GM12878 (cell line): ENCODE results near the gene RAB28. TPM values are rescaled to one million over a fixed set of nuclear protein-coding genes. Genes with fewer than 3 reads are reported as not detected.

Source experiments
- ATAC-seq: fragments of 200-7000 bp; cut with Tn5 transposase; 3 replicates; pipeline ENCODE4 v1.9.1; 2020; ENCODE audit warnings: mild to moderate bottlenecking, moderate library complexity
- BruUV-seq: library from RNA; stranded (reverse); fragments of 400-500 nt; replicated peaks from 2 replicates; lab custom pipeline; 2021; lab: Mats Ljungman, UMichigan
- CTCF ChIA-PET: fragments of 300-600 bp; sonication (Branson Sonifier 250); formaldehyde crosslinking; extraction: SDS; loops from one replicate; lab custom pipeline; 2021; ENCODE audit warnings: inconsistent platforms; lab: Yijun Ruan, JAX
- POLR2A ChIA-PET: fragments of 350-600 bp; formaldehyde crosslinking; extraction: SDS; loops from one replicate; lab custom pipeline; 2021; ENCODE audit warnings: inconsistent platforms; lab: Charles Lee
- RAD21 ChIA-PET: fragments of 300-600 bp; sonication (Branson Sonifier 250); formaldehyde crosslinking; loops from one replicate; lab custom pipeline; 2023; ENCODE audit warnings: antibody characterized with exemption; ENCODE audit not compliant: unreplicated experiment; lab: Charles Lee
- SMC1A ChIA-PET: fragments of 300-600 bp; sonication (Branson Sonifier 250); formaldehyde crosslinking; loops from one replicate; lab custom pipeline; 2023; ENCODE audit not compliant: unreplicated experiment, uncharacterized antibody; lab: Charles Lee
- DNase-seq: peaks from one replicate; pipeline ENCODE4 v3.0.0-alpha.2; 2011; ENCODE audit warnings: low read depth, low spot score
- FAIRE-seq: peaks from 3 replicates; lab custom pipeline; 2011; peaks lifted over from hg19 to GRCh38; lab: Jason Lieb, UNC
- H2AFZ ChIP-seq: 2 replicates; pipeline ENCODE4 v1.6.0; 2011; ENCODE audit warnings: low read depth, low read length, control low read depth; ENCODE audit not compliant: control insufficient read depth
- H3K27ac ChIP-seq: 2 replicates; pipeline ENCODE4 v1.5.1; 2011; ENCODE audit warnings: control low read depth; ENCODE audit not compliant: control insufficient read depth, insufficient read depth
- H3K27me3 ChIP-seq, 2 experiments: replicated peaks in 1 of 2; 2 replicates each; pipeline versions ENCODE4 v1.6.0 to v1.6.1; 2011; ENCODE audit warnings: low read length in 1 of 2; ENCODE audit not compliant: control insufficient read depth in 2 of 2, insufficient read depth in 2 of 2
- H3K36me3 ChIP-seq, 2 experiments: 2 replicates each; pipeline ENCODE4 v1.5.1; 2011; ENCODE audit warnings: low read length in 1 of 2; ENCODE audit not compliant: control insufficient read depth in 2 of 2, insufficient read depth in 2 of 2
- H3K4me1 ChIP-seq: 2 replicates; pipeline ENCODE4 v1.6.1; 2011; ENCODE audit warnings: mild to moderate bottlenecking, low read length, moderate library complexity, mixed read lengths; ENCODE audit not compliant: control insufficient read depth, insufficient read depth
- H3K4me2 ChIP-seq: 2 replicates; pipeline ENCODE4 v1.6.0; 2011; ENCODE audit warnings: control low read depth; ENCODE audit not compliant: control insufficient read depth, insufficient read depth
- H3K4me3 ChIP-seq: fragments of 200-600 bp; sonication (generic); 2 replicates; pipeline ENCODE4 v1.5.1; 2016
- H3K79me2 ChIP-seq: 2 replicates; pipeline ENCODE4 v1.6.0; 2011; ENCODE audit warnings: low read length; ENCODE audit not compliant: control insufficient read depth, insufficient read depth
- H3K9ac ChIP-seq: 2 replicates; pipeline ENCODE4 v1.8.0; 2011; ENCODE audit warnings: low read length, control low read depth, mixed read lengths; ENCODE audit not compliant: control insufficient read depth, insufficient read depth
- H3K9me3 ChIP-seq: replicated peaks from 3 replicates; pipeline ENCODE4 v1.5.1; 2011; ENCODE audit warnings: mild to moderate bottlenecking, low read length; ENCODE audit not compliant: control insufficient read depth, insufficient read depth
- H4K20me1 ChIP-seq: 2 replicates; pipeline ENCODE4 v1.6.0; 2011; ENCODE audit not compliant: control insufficient read depth, insufficient read depth
- ASH2L ChIP-seq: fragments of 300-600, 200-600 bp; sonication (generic); IDR thresholded peaks from 2 replicates; pipeline ENCODE4 v1.6.1; 2017; ENCODE audit warnings: low read depth, mild to moderate bottlenecking, borderline replicate concordance
- BCL11A ChIP-seq: IDR thresholded peaks from 2 replicates; pipeline ENCODE4 v1.6.1; 2011; ENCODE audit warnings: low read depth, low read length
- GATAD2B ChIP-seq: fragments of 450-650 bp; conservative IDR thresholded peaks from 2 replicates; pipeline ENCODE4 v1.6.1; 2017; ENCODE audit warnings: low read depth, mild to moderate bottlenecking, moderate library complexity
- HCFC1 ChIP-seq: fragments of 150-350 bp; IDR thresholded peaks from 2 replicates; pipeline ENCODE4 v1.6.1; 2014; ENCODE audit warnings: low read length
- LARP7 ChIP-seq: fragments of 450-650 bp; IDR thresholded peaks from 2 replicates; pipeline ENCODE4 v1.6.1; 2017; ENCODE audit warnings: mild to moderate bottlenecking
- PML ChIP-seq: IDR thresholded peaks from 2 replicates; pipeline ENCODE4 v1.6.1; 2012; ENCODE audit warnings: low read length, inconsistent platforms
- RAD21 ChIP-seq: IDR thresholded peaks from 2 replicates; pipeline ENCODE4 v1.6.1; 2011; ENCODE audit warnings: mild to moderate bottlenecking, low read depth, low read length, moderate library complexity; ENCODE audit not compliant: insufficient read depth
- SIN3A ChIP-seq: IDR thresholded peaks from 2 replicates; pipeline ENCODE4 v1.6.1; 2012; ENCODE audit warnings: low read depth, low read length, improper control_type of control experiment
- SMARCA5 ChIP-seq: fragments of 450-650 bp; IDR thresholded peaks from 2 replicates; pipeline ENCODE4 v1.6.1; 2017; ENCODE audit warnings: mild to moderate bottlenecking
- WGBS: methylation state at CpG from one replicate; pipeline ENCODE4 v1.1.6; 2016; ENCODE audit warnings: low lambda C conversion rate; ENCODE audit not compliant: insufficient replicate concordance, insufficient coverage; ENCODE audit errors: missing lambda C conversion rate; 5-methylcytosine and 5-hydroxymethylcytosine counted together
- in situ Hi-C: fragments of 300-500 bp; cut with MboI; formaldehyde crosslinking; loops from 9 replicates; pipeline ENCODE4 v1.14.3; 2018; ENCODE audit warnings: mixed read lengths
- intact Hi-C: fragments of 100-400 bp; cut with micrococcal nuclease; formaldehyde crosslinking; loops from one replicate; pipeline ENCODE4 v1.14.2; 2022; ENCODE audit not compliant: unreplicated experiment
- polyA plus RNA-seq, 11 experiments: library from polyadenylated mRNA; depleted of rRNA in 4 of 11; unstranded in 6 of 11; stranded (reverse) in 5 of 11; fragments of >200 nt; fragmentation: Nextera tagmentation in 4 of 11; fragmentation: Illumina TruSeq in 1 of 11; extraction: Ambion mirVana in 4 of 11; extraction: Trizol in 1 of 11; gene quantifications; 1 replicate in 1 of 11; 2 replicates in 10 of 11; pipeline versions ENCODE4 v1.2.1 to v1.2.3, GENCODE V29; 2011 to 2016; ENCODE audit warnings: inconsistent platforms in 2 of 11, missing spikeins in 2 of 11, low read depth in 1 of 11
- total RNA-seq, 4 experiments: library from RNA; depleted of rRNA in 3 of 4; stranded (reverse); fragments of >200 nt in 3 of 4; fragmentation: Illumina TruSeq in 1 of 4; extraction: Trizol in 1 of 4; gene quantifications; 2 replicates each; pipeline versions ENCODE4 v1.2.1 to v1.2.3, GENCODE V29; 2013 to 2021
- TF ChIP-seq, protein P1 (sequence below): fragments of 150-350 bp; IDR thresholded peaks from 2 replicates; pipeline ENCODE4 v1.6.1; 2016; ENCODE audit warnings: low read depth, low read length
- TF ChIP-seq, protein P2 (sequence below): fragments of 450-650 bp; IDR thresholded peaks from 2 replicates; pipeline ENCODE4 v1.6.1; 2017; ENCODE audit warnings: mild to moderate bottlenecking
- TF ChIP-seq, protein P3 (sequence below): IDR thresholded peaks from 2 replicates; pipeline ENCODE4 v1.6.1; 2011; ENCODE audit warnings: mild to moderate bottlenecking, low read depth, low read length, moderate library complexity; ENCODE audit not compliant: insufficient replicate concordance
- TF ChIP-seq, protein P4 (sequence below): IDR thresholded peaks from 2 replicates; pipeline ENCODE4 v1.6.1; 2011; ENCODE audit warnings: borderline replicate concordance, low read depth, mild to moderate bottlenecking, moderate library complexity, low read length; ENCODE audit not compliant: insufficient read depth, poor library complexity, severe bottlenecking

Gene RAB28
- total and polyA plus RNA-seq, 10 of the 15 experiments (the other 5 are each of a cell fraction or from before 2014, with no cell fraction given): 5.8 to 29.3 (median 16.9) TPM

DNA sequence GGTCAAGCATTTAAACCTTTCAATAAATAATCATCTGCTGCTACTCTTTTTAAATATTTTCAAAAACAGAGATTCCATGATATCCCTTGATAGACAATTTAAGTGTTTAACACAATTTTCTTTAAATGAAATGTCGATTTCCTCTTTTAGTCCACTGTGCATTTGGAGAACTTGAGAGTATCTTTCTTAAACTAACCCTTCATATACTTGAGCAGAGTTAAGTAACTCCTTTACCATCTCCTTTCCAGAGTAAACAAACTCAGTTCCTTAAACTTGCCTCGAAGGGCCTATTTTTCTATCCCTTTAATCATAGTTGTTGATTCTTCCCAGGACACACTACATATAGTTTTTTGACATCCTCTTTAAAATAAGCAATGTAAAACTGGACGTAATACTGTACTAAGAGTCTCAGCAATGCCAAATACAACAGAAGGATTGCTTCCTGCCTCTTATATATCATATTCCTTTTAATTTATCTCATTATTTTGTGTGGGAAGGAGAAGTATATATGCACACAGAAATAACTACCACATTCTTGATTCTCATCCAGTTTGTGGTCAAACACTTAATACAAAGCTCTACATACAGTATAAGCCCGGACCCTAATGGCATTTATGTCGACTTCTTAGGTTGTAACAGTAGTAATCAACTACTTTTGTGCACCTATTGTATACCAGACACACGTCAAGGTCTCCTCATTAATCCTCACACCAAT is 22.8 kb downstream of the RAB28 start (continued):
- TF ChIP-seq, protein P1, sequence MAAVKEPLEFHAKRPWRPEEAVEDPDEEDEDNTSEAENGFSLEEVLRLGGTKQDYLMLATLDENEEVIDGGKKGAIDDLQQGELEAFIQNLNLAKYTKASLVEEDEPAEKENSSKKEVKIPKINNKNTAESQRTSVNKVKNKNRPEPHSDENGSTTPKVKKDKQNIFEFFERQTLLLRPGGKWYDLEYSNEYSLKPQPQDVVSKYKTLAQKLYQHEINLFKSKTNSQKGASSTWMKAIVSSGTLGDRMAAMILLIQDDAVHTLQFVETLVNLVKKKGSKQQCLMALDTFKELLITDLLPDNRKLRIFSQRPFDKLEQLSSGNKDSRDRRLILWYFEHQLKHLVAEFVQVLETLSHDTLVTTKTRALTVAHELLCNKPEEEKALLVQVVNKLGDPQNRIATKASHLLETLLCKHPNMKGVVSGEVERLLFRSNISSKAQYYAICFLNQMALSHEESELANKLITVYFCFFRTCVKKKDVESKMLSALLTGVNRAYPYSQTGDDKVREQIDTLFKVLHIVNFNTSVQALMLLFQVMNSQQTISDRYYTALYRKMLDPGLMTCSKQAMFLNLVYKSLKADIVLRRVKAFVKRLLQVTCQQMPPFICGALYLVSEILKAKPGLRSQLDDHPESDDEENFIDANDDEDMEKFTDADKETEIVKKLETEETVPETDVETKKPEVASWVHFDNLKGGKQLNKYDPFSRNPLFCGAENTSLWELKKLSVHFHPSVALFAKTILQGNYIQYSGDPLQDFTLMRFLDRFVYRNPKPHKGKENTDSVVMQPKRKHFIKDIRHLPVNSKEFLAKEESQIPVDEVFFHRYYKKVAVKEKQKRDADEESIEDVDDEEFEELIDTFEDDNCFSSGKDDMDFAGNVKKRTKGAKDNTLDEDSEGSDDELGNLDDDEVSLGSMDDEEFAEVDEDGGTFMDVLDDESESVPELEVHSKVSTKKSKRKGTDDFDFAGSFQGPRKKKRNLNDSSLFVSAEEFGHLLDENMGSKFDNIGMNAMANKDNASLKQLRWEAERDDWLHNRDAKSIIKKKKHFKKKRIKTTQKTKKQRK: no peak
- TF ChIP-seq BCL11A (no peak), SIN3A (no peak), HCFC1 (no peak)
- TF ChIP-seq, all 136 proteins: peak for 0

DNA sequence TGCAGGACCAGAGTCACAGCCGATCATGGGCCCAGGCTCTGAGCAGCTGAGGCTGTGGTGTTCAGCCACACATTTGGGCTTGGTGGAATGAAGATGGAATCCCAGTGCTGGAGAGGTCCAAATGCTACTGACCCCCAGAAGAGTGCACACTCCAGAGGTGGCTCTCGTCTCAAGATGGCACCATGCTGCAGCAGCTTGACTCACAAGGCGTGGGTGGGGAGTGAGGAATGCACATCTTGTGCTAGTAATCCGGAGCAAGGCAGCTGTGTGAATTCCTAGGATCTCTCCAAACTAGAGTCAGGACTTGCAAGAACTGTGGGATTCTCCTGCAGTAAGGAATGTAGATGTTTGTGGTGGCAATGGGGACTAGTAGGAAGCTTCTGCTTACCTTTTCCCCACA is 28.7 kb downstream of the RAB28 start:
- BruUV-seq: no TSS peak
- Histone ChIP-seq H3K27ac (no peak overlapping the region), H3K4me2 (no peak overlapping the region), H3K27me3 (no peaks in the 10 kb centered on the region), H3K9ac (no peak overlapping the region), H4K20me1 (no peaks in the 10 kb centered on the region), H3K9me3 (no peaks in the 10 kb centered on the region; the same call in 2 of the 3 replicates), H2AFZ (no peak overlapping the region), H3K36me3 (peaks cover 13 to 21% of the 10 kb centered on the region in 2 experiments), H3K4me3 (no peak overlapping the region), H3K4me1 (no peaks in the 10 kb centered on the region), H3K79me2 (no peaks in the 10 kb centered on the region)
- POLR2A ChIA-PET: no interaction called here
- RAD21 ChIA-PET: no interaction called here
- intact Hi-C loops (no loop called here), in situ Hi-C loops (no loop called here)
- SMC1A ChIA-PET: no interaction called here
- no peak for ATAC-seq
- CTCF ChIA-PET: no interaction called here
- 86% methylated on average over 4 of the region's 4 CpGs for WGBS
- no peak for DNase-seq
- no peak for FAIRE-seq
- no peak for TF ChIP-seq PML
- TF ChIP-seq, protein P2, sequence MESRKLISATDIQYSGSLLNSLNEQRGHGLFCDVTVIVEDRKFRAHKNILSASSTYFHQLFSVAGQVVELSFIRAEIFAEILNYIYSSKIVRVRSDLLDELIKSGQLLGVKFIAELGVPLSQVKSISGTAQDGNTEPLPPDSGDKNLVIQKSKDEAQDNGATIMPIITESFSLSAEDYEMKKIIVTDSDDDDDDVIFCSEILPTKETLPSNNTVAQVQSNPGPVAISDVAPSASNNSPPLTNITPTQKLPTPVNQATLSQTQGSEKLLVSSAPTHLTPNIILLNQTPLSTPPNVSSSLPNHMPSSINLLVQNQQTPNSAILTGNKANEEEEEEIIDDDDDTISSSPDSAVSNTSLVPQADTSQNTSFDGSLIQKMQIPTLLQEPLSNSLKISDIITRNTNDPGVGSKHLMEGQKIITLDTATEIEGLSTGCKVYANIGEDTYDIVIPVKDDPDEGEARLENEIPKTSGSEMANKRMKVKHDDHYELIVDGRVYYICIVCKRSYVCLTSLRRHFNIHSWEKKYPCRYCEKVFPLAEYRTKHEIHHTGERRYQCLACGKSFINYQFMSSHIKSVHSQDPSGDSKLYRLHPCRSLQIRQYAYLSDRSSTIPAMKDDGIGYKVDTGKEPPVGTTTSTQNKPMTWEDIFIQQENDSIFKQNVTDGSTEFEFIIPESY: no peak
- TF ChIP-seq, protein P3, sequence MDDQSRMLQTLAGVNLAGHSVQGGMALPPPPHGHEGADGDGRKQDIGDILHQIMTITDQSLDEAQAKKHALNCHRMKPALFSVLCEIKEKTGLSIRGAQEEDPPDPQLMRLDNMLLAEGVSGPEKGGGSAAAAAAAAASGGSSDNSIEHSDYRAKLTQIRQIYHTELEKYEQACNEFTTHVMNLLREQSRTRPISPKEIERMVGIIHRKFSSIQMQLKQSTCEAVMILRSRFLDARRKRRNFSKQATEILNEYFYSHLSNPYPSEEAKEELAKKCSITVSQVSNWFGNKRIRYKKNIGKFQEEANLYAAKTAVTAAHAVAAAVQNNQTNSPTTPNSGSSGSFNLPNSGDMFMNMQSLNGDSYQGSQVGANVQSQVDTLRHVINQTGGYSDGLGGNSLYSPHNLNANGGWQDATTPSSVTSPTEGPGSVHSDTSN: no peak
- TF ChIP-seq, protein P4, sequence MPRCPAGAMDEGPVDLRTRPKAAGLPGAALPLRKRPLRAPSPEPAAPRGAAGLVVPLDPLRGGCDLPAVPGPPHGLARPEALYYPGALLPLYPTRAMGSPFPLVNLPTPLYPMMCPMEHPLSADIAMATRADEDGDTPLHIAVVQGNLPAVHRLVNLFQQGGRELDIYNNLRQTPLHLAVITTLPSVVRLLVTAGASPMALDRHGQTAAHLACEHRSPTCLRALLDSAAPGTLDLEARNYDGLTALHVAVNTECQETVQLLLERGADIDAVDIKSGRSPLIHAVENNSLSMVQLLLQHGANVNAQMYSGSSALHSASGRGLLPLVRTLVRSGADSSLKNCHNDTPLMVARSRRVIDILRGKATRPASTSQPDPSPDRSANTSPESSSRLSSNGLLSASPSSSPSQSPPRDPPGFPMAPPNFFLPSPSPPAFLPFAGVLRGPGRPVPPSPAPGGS: no peak
- no peak for TF ChIP-seq SMARCA5
- no peak for TF ChIP-seq LARP7
- no peak for TF ChIP-seq RAD21
- TF ChIP-seq GATAD2B: no peak
- no peak for TF ChIP-seq ASH2L
